HFFc6 (cell line): ENCODE data around the gene HGFAC. TPM values are rescaled to one million over a fixed set of nuclear protein-coding genes. Genes with fewer than 3 reads are reported as not detected.

Source experiments
- DNase-seq: peaks from one replicate; pipeline ENCODE4 v3.0.0-alpha.2; 2018
- H3K27ac Mint-ChIP-seq: 2 replicates; pipeline ENCODE4 v1.8.0; 2020; ENCODE audit warnings: mild to moderate bottlenecking, mixed read lengths
- H3K27me3 Mint-ChIP-seq: 2 replicates; pipeline ENCODE4 v1.8.0; 2021; ENCODE audit warnings: mild to moderate bottlenecking, moderate library complexity, mixed read lengths; ENCODE audit not compliant: insufficient read depth
- H3K36me3 Mint-ChIP-seq: 2 replicates; pipeline ENCODE4 v1.8.0; 2021; ENCODE audit warnings: low read depth, mixed read lengths
- H3K4me1 Mint-ChIP-seq: 2 replicates; pipeline ENCODE4 v1.8.0; 2020; ENCODE audit warnings: low read depth, mixed read lengths
- H3K4me3 Mint-ChIP-seq: 2 replicates; pipeline ENCODE4 v1.8.0; 2020; ENCODE audit warnings: mild to moderate bottlenecking, moderate library complexity, mixed read lengths
- H3K9me3 Mint-ChIP-seq: 2 replicates; pipeline ENCODE4 v1.8.0; 2020; ENCODE audit warnings: mild to moderate bottlenecking, mixed read lengths
- total RNA-seq, 6 experiments: library from RNA; stranded (reverse); fragmentation: NEBNext Ultra II Directional; extraction: Animal tissue kit (Norgen Biotek cat#: 25700); gene quantifications; 2 replicates in 1 of 6; 3 replicates in 5 of 6; pipeline ENCODE4 v1.2.3, GENCODE V29; 2021
- TF ChIP-seq, protein P1 (sequence below): fragments of 200-600 bp; sonication (generic); IDR thresholded peaks from 2 replicates; pipeline ENCODE4 v1.5.0; 2021; ENCODE audit warnings: antibody characterized with exemption, mild to moderate bottlenecking

The HGFAC gene
- total RNA-seq, 6 experiments from 2014 or later = 0.07 TPM; not detected in 5

DNA sequence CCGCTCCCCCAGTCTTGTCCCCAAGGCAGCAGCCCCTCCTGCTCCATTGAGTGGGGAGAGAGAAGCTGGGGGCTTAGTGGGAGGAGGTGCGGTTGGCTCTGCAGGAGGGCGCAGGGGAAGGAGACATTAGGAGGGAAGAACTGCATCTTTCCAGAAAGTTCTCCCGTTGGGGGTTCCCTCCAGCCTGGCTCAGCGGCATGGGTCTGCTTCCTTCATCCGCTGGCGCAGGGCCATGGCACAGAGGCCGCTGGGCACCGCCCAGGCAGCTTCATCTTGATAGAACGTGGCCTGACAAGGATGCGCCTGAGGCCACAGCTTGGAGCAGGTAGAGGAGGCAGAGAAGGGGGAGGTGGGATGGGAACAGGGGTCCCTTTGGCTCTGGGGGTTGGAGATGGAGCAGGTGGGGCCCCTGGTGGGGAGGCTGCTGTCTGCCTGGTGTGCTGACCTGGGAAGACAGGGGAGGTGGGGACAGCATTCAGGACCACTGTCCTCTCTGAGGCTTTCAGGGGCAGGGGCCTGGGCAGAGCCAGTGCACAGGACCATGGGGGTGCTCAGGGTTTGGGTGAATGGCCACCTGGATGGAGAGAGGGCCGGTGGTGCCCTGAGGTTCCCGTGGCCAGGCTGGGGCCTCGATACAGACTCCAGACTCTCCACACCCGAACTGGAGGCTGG lies 33.4 kb downstream of the HGFAC start:
- H3K4me1 Mint-ChIP-seq = no peaks in the 10 kb centered on the region
- no peaks in the 10 kb centered on the region for H3K9me3 Mint-ChIP-seq
- no peak overlapping the region for H3K27ac Mint-ChIP-seq
- H3K27me3 Mint-ChIP-seq = peaks cover 11% of the 10 kb centered on the region
- H3K4me3 Mint-ChIP-seq = no peak overlapping the region
- TF ChIP-seq, protein P1, sequence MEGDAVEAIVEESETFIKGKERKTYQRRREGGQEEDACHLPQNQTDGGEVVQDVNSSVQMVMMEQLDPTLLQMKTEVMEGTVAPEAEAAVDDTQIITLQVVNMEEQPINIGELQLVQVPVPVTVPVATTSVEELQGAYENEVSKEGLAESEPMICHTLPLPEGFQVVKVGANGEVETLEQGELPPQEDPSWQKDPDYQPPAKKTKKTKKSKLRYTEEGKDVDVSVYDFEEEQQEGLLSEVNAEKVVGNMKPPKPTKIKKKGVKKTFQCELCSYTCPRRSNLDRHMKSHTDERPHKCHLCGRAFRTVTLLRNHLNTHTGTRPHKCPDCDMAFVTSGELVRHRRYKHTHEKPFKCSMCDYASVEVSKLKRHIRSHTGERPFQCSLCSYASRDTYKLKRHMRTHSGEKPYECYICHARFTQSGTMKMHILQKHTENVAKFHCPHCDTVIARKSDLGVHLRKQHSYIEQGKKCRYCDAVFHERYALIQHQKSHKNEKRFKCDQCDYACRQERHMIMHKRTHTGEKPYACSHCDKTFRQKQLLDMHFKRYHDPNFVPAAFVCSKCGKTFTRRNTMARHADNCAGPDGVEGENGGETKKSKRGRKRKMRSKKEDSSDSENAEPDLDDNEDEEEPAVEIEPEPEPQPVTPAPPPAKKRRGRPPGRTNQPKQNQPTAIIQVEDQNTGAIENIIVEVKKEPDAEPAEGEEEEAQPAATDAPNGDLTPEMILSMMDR = no peak
- no peaks in the 10 kb centered on the region for H3K36me3 Mint-ChIP-seq
- no peak for DNase-seq

DNA sequence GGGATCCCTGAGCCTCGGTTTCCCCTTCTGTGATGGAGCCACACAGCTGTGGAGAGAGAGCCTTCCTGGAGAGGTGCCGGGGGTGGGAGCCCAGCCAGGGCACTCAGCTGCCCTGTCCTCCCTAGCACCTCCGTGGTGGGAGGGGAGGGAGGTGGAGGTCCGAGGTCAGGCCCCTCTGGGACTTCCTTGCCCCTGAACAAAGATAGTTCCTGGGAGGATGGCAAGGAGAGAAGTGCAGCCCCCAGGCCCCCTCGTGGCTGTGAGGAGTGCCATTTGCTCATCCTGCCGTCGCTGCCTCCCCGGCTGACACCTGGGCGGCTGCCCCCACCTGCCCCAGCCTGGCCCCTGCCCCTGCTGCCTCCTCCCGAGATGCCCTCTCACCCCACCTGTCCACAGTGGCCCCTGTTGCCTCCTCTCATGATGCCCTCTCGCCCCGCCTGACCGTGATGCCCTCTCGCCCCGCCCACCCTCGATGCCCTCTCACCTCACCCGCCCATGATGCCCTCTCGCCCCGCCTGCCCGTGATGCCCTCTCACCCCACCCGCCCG lies 34.0 kb downstream of the HGFAC start:
- no peak for DNase-seq
- H3K4me3 Mint-ChIP-seq = no peak overlapping the region
- no peaks in the 10 kb centered on the region for H3K36me3 Mint-ChIP-seq
- peaks cover 15% of the 10 kb centered on the region for H3K27me3 Mint-ChIP-seq
- H3K4me1 Mint-ChIP-seq = peaks cover 1% of the 10 kb centered on the region
- no peak overlapping the region for H3K27ac Mint-ChIP-seq
- TF ChIP-seq, protein P1 = no peak
- H3K9me3 Mint-ChIP-seq = no peaks in the 10 kb centered on the region

DNA sequence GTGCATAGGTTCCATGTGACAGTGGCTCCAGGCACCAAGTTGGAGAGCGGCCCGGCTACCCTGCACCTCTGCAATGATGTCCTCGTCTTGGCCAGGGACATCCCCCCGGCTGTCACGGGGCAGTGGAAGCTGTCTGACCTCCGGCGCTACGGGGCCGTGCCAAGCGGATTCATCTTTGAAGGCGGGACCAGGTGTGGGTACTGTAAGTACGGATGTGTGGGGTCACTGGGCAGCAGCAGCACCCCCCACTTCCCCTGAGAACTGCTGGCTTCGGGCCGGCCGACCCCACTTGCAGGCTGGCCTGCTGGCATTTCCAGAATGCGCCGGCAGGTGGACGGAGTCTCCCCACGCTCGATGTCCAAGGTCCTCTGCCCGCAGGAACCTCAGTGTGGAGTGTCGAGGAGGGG lies 34.6 kb downstream of the HGFAC start:
- Mint-ChIP-seq H3K27me3 (peaks cover 15% of the 10 kb centered on the region), H3K27ac (no peak overlapping the region), H3K36me3 (no peaks in the 10 kb centered on the region), H3K4me3 (no peak overlapping the region), H3K4me1 (peaks cover 6% of the 10 kb centered on the region), H3K9me3 (no peaks in the 10 kb centered on the region)
- DNase-seq = no peak
- TF ChIP-seq, protein P1 = no peak

DNA sequence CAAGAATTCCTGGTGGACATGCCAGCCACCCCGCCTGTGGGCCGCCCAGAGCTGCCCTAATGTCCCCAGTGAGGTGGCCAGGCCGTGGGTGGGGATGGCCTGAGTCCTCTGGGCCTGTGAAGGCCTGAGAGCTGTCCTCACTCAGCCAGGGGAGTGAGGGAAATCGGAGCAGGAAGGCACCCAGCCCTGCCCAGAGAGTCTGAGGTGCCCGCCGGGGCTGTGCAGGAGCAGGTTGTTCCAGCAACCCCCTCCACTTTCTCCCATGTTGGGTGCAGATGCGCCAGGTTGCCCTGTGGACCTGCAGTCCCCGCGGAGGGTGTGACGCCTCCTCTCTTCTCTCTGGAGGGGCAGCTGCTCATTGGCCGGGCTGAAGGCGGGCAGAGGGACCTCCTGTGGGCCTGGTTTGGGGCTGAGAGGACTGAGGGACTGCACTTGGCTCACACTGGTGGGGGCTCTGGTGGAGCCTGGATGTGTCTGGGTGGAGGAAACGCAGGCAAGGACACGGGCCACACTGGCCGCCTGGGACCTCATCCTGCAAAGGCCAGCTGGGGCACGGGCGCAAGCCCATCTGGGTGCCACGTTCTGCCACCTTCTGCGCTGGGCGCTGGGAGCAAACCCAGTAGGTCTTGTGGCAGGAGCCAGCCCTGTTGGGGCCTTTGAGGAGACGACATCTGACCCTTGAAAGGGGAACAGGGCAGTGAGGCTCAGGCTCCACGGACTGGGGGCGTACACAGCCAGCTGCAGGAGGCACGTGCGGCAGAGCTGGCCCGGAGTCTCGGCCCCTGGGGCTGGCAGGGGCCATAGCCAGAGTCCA lies 35.4 kb downstream of the HGFAC start:
- H3K27me3 Mint-ChIP-seq = peaks cover 15% of the 10 kb centered on the region
- TF ChIP-seq, protein P1 = no peak
- no peak overlapping the region for H3K27ac Mint-ChIP-seq
- H3K36me3 Mint-ChIP-seq = no peaks in the 10 kb centered on the region
- H3K9me3 Mint-ChIP-seq = no peaks in the 10 kb centered on the region
- no peak overlapping the region for H3K4me3 Mint-ChIP-seq
- no peak for DNase-seq
- peaks cover 6% of the 10 kb centered on the region for H3K4me1 Mint-ChIP-seq

DNA sequence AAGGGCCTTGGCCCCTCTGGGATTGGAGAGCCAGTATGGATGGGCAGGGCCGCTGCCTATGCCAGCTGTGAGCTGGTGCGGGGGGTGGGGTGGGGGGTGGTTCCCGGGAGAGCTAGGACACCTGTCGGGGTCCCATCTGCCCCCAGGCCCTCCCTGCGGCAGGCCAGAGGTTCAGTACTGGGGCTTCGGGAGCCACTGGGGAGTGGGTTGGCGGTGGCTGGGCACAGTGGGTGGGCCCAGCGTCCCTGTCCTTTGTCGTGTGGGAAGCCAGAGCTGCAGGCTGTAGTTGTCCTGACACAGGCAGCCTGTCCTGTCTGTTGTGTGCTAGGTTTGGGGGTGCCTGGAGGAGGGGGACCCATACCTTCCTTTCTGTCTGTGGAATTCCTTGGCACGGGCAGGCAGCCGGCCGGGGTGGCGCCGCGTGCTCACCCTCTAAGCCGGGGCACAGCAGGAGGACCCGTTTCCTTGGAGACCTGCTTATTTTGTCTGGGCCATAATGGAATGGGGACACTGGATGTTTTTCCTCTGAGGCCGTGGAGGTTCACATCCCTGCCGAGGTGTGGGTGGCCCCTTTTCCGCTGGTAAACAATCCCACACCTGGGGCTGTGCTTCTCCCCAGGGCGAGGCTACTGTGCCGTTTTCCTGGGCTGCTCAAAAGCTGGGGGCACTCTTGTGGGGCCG lies 36.1 kb downstream of the HGFAC start:
- TF ChIP-seq, protein P1 = no peak
- H3K4me1 Mint-ChIP-seq = peaks cover 6% of the 10 kb centered on the region
- H3K27me3 Mint-ChIP-seq = peaks cover 15% of the 10 kb centered on the region
- no peak overlapping the region for H3K4me3 Mint-ChIP-seq
- no peaks in the 10 kb centered on the region for H3K36me3 Mint-ChIP-seq
- no peaks in the 10 kb centered on the region for H3K9me3 Mint-ChIP-seq
- H3K27ac Mint-ChIP-seq = no peak overlapping the region
- no peak for DNase-seq
